PC-3 (cell line): Measurements from ENCODE around the gene TMEM147.

Source experiments
- CTCF ChIP-seq: fragments of 300-600 bp; sonication (generic); conservative IDR thresholded peaks from 2 replicates; pipeline ENCODE4 v1.5.1; 2017; ENCODE audit warnings: antibody characterized with exemption, low read depth, mild to moderate bottlenecking, low read length
- EZH2 ChIP-seq: fragments of 300-600 bp; sonication (generic); IDR thresholded peaks from one replicate; pipeline ENCODE4 v1.6.1; 2017; ENCODE audit warnings: antibody characterized with exemption, mild to moderate bottlenecking, low read length; ENCODE audit not compliant: unreplicated experiment

DNA sequence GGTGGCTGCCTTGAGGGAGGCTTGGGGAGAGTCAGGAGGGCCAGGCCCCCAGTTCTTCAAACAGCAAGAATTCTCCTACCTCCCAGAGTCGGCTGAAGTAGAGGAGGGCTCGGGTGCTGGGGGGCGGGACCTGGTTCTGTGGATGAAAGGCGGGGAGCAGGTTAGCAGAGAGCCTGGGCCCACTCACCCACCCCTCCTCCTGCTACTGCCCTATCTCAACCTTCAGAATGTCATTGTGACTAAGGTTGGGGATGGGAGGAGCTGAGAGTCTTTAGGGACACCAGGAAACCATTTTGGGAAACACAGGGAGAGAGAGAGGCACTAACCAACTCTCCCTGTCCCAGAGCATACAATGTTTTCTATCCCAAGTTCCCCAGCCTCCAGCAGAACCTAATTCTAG, 42.7 kb upstream of the TMEM147 start:
- TF ChIP-seq CTCF (no peak), EZH2 (no peak)
